ENCODE results near the gene PRMT7.

PRMT7 gene

DNA sequence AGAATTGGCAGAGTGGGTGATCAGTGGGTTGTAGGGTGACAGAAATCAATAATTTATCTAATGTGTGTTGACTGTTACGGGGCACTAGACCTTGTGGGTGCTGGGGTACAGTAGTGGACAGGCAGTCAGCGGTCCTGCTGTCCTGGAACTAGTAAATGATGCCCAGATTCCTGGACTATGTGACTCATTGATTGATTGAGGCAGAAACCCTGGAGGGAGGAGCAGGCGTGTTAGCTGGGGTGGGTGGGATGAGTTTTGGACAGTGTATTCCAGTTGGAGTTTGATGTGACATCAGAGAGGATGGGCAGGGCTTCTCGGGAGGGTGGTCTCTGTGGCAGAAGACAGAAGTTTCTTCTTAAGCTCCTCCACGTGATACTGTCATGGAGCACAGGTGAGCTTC lies 24.4 kb downstream of the PRMT7 start:
- no CpG with 5 or more reads among the region's 5 CpGs for WGBS (ENCODE audit: insufficient coverage, insufficient read length)
- no peaks in the 10 kb centered on the region for H3K9me3 ChIP-seq (ENCODE audit: control insufficient read depth, insufficient read depth, low read length)
- H3K27ac ChIP-seq (ENCODE audit: low read length) = no peak overlapping the region
- H3K4me3 ChIP-seq (ENCODE audit: low read length) = no peak overlapping the region
- no peak for DNase-seq (ENCODE audit: low read depth, low spot score)
- H3K27me3 ChIP-seq (ENCODE audit: control insufficient read depth, insufficient read depth, low read length) = no peaks in the 10 kb centered on the region
- peaks cover 22% of the 10 kb centered on the region for H3K36me3 ChIP-seq (ENCODE audit: control insufficient read depth, insufficient read depth, low read length)
- no peaks in the 10 kb centered on the region for H3K4me1 ChIP-seq (ENCODE audit: control insufficient read depth, insufficient read depth, low read length)

DNA sequence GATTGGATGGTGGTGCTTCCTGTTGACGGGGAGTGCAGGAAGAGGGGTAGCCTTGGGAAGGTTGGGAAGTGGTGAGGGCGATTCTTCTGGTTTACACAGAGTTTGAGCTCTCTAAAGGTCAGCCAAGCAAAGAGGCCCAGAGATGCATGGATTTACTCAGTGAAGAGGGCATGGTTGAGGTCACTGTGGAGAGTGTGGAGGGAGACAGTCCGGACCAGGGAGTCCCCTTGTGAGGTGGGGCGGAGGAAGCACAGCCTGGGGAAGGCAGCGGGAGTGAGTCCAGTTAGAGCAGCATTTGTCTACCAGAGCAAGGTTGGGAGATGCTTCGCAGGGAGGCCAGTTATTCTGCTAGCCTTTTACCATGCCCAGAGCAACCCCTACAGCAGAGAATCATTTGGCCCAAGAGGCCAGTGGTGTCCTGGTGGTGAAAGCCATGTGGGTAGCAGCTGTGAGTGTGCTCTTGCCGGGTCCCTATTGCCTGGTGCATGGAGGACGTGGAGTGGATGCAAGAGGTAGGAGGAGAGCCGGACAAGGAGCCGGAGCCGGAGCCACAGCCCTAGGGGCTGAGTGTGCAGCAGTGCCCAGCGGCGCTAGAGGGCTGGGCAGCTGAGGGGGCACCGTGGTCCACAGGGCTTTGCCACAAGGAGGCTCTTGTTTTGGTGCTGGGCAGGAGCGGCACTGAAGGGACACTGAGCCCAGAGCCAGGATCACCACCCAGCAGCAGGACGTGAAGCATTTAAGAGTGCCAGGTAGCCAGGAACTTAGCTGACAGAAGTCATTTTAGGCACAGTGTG lies 27.7 kb downstream of the PRMT7 start:
- H3K4me1 ChIP-seq (ENCODE audit: control insufficient read depth, insufficient read depth, low read length) = no peaks in the 10 kb centered on the region
- DNase-seq (ENCODE audit: low read depth, low spot score) = no peak
- H3K9me3 ChIP-seq (ENCODE audit: control insufficient read depth, insufficient read depth, low read length) = no peaks in the 10 kb centered on the region
- H3K27ac ChIP-seq (ENCODE audit: low read length) = no peak overlapping the region
- WGBS (ENCODE audit: insufficient coverage, insufficient read length) = no CpG with 5 or more reads among the region's 16 CpGs
- H3K4me3 ChIP-seq (ENCODE audit: low read length) = no peak overlapping the region
- H3K36me3 ChIP-seq (ENCODE audit: control insufficient read depth, insufficient read depth, low read length) = peaks cover 16% of the 10 kb centered on the region
- no peaks in the 10 kb centered on the region for H3K27me3 ChIP-seq (ENCODE audit: control insufficient read depth, insufficient read depth, low read length)

DNA sequence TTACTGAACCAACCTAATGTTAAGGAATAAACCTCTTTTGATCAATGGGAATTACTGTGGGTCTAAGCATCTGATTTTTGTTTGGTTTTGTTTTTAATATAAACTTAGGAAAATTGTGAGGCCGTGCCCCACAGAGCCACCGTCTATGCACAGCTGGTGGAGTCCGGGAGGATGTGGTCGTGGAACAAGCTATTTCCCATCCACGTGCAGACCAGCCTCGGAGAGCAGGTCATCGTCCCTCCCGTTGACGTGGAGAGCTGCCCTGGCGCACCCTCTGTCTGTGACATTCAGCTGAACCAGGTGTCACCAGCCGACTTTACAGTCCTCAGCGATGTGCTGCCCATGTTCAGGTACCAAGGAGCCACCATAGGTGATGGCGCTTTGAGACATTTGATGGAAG lies 28.4 kb downstream of the PRMT7 start:
- Histone ChIP-seq H3K9me3 (ENCODE audit: control insufficient read depth, insufficient read depth, low read length) (no peaks in the 10 kb centered on the region), H3K4me3 (ENCODE audit: low read length) (no peak overlapping the region), H3K36me3 (ENCODE audit: control insufficient read depth, insufficient read depth, low read length) (peaks cover 16% of the 10 kb centered on the region), H3K4me1 (ENCODE audit: control insufficient read depth, insufficient read depth, low read length) (no peaks in the 10 kb centered on the region), H3K27ac (ENCODE audit: low read length) (no peak overlapping the region), H3K27me3 (ENCODE audit: control insufficient read depth, insufficient read depth, low read length) (no peaks in the 10 kb centered on the region)
- no CpG with 5 or more reads among the region's 13 CpGs for WGBS (ENCODE audit: insufficient coverage, insufficient read length)
- DNase-seq (ENCODE audit: low read depth, low spot score) = no peak

DNA sequence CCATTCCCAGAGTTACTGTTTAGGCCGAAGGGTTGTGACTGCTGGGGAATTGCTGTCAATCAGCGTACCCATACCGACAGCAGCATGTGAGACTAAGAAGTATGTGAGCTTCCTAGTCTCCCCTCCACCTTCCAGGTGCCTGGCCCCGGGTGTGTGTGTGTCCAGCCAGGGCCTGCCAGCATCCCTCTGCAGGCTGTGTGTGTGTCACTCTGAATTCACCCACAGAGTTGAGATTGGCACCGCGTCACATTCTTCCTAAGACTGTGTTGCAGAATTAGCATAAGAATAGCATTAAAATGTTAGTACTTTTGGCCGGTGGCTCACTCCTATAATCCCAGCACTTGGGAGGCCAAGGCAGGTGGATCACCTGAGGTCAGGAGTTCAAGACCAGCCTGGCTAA lies 31.8 kb downstream of the PRMT7 start:
- H3K27ac ChIP-seq (ENCODE audit: low read length) = no peak overlapping the region
- no peaks in the 10 kb centered on the region for H3K27me3 ChIP-seq (ENCODE audit: control insufficient read depth, insufficient read depth, low read length)
- H3K9me3 ChIP-seq (ENCODE audit: control insufficient read depth, insufficient read depth, low read length) = no peaks in the 10 kb centered on the region
- no peak overlapping the region for H3K4me3 ChIP-seq (ENCODE audit: low read length)
- H3K36me3 ChIP-seq (ENCODE audit: control insufficient read depth, insufficient read depth, low read length) = peaks cover 22% of the 10 kb centered on the region
- WGBS (ENCODE audit: insufficient coverage, insufficient read length) = no CpG with 5 or more reads among the region's 7 CpGs
- no peak for DNase-seq (ENCODE audit: low read depth, low spot score)
- no peaks in the 10 kb centered on the region for H3K4me1 ChIP-seq (ENCODE audit: control insufficient read depth, insufficient read depth, low read length)

DNA sequence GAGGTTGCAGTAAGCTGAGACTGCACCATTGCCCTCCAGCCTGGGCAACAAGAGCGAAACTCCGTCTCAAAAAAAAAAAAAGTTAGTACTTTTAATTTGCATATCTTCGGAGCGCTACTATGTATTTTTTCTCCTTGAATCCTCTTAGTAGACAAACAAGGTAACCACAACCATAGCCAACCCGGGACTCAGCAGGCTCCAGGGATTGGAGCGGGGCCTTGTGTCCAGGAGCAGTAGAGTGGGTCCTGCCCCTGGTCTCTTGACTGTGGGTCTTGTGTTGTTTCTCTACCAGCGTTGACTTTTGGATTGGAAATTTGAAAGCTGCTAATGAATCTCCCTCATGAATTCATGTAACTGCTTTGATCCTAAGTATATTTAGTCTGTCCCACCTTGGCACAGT lies 32.3 kb downstream of the PRMT7 start:
- Histone ChIP-seq H3K36me3 (ENCODE audit: control insufficient read depth, insufficient read depth, low read length) (peaks cover 17% of the 10 kb centered on the region), H3K4me1 (ENCODE audit: control insufficient read depth, insufficient read depth, low read length) (no peaks in the 10 kb centered on the region), H3K27ac (ENCODE audit: low read length) (no peak overlapping the region), H3K4me3 (ENCODE audit: low read length) (no peak overlapping the region), H3K9me3 (ENCODE audit: control insufficient read depth, insufficient read depth, low read length) (no peaks in the 10 kb centered on the region), H3K27me3 (ENCODE audit: control insufficient read depth, insufficient read depth, low read length) (no peaks in the 10 kb centered on the region)
- DNase-seq (ENCODE audit: low read depth, low spot score) = no peak
- no CpG with 5 or more reads among the region's 7 CpGs for WGBS (ENCODE audit: insufficient coverage, insufficient read length)

DNA sequence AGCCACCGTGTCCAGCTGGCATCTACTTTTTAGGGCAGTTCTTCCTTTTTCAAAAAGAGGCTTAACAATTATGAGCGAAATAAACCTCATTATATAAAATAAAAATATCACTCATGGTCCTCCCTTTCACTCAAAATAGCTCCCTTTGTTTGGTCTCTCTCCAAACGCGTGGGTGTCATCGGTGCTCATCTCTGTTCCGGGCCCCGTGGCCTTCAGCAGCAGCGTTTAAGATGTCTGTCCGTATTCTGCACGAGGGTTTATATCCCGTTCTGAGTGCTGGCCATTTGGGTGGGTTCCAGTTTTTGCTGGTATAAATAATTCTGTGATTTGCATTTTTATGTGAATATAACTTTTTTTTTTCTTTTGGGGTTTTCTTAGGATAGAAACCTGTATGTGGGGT lies 33.4 kb downstream of the PRMT7 start:
- DNase-seq (ENCODE audit: low read depth, low spot score) = no peak
- H3K9me3 ChIP-seq (ENCODE audit: control insufficient read depth, insufficient read depth, low read length) = no peaks in the 10 kb centered on the region
- H3K27me3 ChIP-seq (ENCODE audit: control insufficient read depth, insufficient read depth, low read length) = no peaks in the 10 kb centered on the region
- H3K36me3 ChIP-seq (ENCODE audit: control insufficient read depth, insufficient read depth, low read length) = peaks cover 22% of the 10 kb centered on the region
- WGBS (ENCODE audit: insufficient coverage, insufficient read length) = 100% methylated on average over 1 of the region's 11 CpGs
- H3K27ac ChIP-seq (ENCODE audit: low read length) = no peak overlapping the region
- H3K4me1 ChIP-seq (ENCODE audit: control insufficient read depth, insufficient read depth, low read length) = no peaks in the 10 kb centered on the region
- no peak overlapping the region for H3K4me3 ChIP-seq (ENCODE audit: low read length)

DNA sequence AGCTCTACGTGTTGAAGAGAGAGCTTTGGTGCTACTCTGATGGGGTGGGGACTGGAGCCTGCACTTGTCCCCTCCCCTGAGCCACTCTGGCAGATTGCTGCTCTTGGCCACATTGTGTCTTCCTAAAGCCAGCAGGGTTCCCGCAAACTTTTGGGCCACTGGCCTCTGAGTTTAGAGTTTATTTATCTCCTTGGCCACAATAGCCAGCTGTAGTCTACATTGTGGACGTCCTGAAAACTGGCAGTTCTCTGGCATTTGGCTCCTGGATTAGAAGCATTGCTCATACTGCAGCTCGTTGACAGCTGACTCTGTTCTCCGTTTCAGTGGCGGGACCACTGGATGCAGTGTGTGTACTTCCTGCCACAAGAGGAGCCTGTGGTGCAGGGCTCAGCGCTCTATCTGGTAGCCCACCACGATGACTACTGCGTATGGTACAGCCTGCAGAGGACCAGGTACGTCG lies 34.6 kb downstream of the PRMT7 start:
- no peaks in the 10 kb centered on the region for H3K27me3 ChIP-seq (ENCODE audit: control insufficient read depth, insufficient read depth, low read length)
- no peak overlapping the region for H3K4me3 ChIP-seq (ENCODE audit: low read length)
- H3K4me1 ChIP-seq (ENCODE audit: control insufficient read depth, insufficient read depth, low read length) = no peaks in the 10 kb centered on the region
- H3K9me3 ChIP-seq (ENCODE audit: control insufficient read depth, insufficient read depth, low read length) = no peaks in the 10 kb centered on the region
- no CpG with 5 or more reads among the region's 11 CpGs for WGBS (ENCODE audit: insufficient coverage, insufficient read length)
- no peak for DNase-seq (ENCODE audit: low read depth, low spot score)
- no peak overlapping the region for H3K27ac ChIP-seq (ENCODE audit: low read length)
- H3K36me3 ChIP-seq (ENCODE audit: control insufficient read depth, insufficient read depth, low read length) = peaks cover 13% of the 10 kb centered on the region; the same call in 1 of the 2 replicates

DNA sequence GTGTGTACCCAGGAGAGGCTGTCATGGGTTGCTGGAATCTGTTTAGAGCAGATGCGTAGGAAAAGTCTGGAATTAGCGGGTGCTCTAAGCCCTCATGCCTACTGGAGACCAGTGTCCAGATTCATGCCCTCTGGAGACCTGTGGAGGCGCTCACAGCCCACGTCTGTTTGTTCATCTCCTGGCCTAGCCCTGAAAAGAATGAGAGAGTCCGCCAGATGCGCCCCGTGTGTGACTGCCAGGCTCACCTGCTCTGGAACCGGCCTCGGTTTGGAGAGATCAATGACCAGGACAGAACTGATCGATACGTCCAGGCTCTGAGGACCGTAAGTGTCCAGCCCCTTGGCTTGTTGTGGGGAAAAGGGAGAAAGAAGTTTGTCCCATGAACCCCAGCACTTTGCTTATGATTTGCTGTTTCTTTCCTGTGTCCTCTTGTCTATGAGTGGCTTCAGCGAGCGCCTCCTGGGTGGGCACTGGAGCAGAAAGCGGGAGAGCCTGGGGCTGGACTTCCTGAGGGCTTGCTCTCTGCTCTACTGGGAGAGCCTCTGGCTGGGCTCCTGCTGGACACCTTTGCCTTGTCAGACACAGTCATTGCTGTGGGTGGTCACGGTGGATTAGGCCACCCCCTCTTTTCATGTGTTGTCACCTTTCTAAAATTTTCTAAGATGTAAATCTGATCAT lies 35.3 kb downstream of the PRMT7 start:
- peaks cover 13% of the 10 kb centered on the region; the same call in 1 of the 2 replicates for H3K36me3 ChIP-seq (ENCODE audit: control insufficient read depth, insufficient read depth, low read length)

DNA sequence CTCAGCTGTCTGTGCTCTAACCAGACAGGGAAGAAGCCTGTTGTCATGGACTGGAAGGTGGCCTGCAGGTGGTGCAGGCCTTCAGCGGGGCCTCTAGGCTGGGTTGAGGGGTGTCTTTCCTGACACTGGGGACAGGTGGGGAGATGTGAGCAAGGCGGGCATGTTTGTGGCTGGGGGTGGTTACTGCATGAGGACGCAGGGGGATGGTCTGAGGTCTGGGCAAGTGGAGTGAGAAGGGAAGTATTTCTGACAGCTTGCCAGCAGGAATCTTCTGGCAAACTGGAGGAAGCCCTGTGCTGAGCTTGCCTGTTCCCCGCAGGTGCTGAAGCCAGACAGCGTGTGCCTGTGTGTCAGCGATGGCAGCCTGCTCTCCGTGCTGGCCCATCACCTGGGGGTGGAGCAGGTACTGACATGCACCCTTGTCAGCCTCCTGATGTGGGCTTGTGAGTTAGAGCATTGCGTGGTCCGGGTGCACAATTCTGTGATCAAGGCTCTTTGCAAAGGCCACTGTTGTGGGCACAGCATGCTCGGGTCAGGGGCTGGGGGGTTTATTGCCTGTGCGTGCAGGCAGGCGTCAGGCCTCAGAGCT lies 36.2 kb downstream of the PRMT7 start:
- H3K36me3 ChIP-seq (ENCODE audit: control insufficient read depth, insufficient read depth, low read length) = peaks cover 13% of the 10 kb centered on the region; the same call in 1 of the 2 replicates
- no peak overlapping the region for H3K27ac ChIP-seq (ENCODE audit: low read length)
- WGBS (ENCODE audit: insufficient coverage, insufficient read length) = no CpG with 5 or more reads among the region's 12 CpGs
- H3K4me3 ChIP-seq (ENCODE audit: low read length) = no peak overlapping the region
- H3K4me1 ChIP-seq (ENCODE audit: control insufficient read depth, insufficient read depth, low read length) = no peaks in the 10 kb centered on the region
- no peak for DNase-seq (ENCODE audit: low read depth, low spot score)
- H3K9me3 ChIP-seq (ENCODE audit: control insufficient read depth, insufficient read depth, low read length) = no peaks in the 10 kb centered on the region
- no peaks in the 10 kb centered on the region for H3K27me3 ChIP-seq (ENCODE audit: control insufficient read depth, insufficient read depth, low read length)

More for the DNA sequence above, 35.3 kb downstream of the PRMT7 start:
- Histone ChIP-seq H3K4me3 (ENCODE audit: low read length) (no peak overlapping the region), H3K27ac (ENCODE audit: low read length) (no peak overlapping the region), H3K9me3 (ENCODE audit: control insufficient read depth, insufficient read depth, low read length) (no peaks in the 10 kb centered on the region), H3K4me1 (ENCODE audit: control insufficient read depth, insufficient read depth, low read length) (no peaks in the 10 kb centered on the region), H3K27me3 (ENCODE audit: control insufficient read depth, insufficient read depth, low read length) (no peaks in the 10 kb centered on the region)
- DNase-seq (ENCODE audit: low read depth, low spot score) = no peak
- no CpG with 5 or more reads among the region's 16 CpGs for WGBS (ENCODE audit: insufficient coverage, insufficient read length)

DNA sequence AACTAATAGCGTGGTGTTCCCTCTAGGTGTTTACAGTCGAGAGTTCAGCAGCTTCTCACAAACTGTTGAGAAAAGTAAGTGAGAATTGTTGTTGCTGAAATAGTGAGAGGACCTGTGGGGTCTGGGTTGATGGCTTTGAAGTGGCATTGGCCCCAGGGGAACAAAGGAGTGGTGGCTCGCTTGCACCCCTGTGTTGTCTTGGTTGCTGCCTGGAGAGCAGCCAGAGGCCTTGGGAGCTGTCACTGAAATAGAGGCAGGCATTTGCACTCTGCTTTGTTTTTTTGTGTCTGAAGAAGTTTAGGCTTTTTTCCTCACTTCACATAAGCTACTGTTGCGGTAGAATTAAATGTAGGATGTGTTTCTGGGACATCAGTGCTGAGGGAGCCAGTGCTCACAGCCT lies 36.8 kb downstream of the PRMT7 start:
- peaks cover 13% of the 10 kb centered on the region; the same call in 1 of the 2 replicates for H3K36me3 ChIP-seq (ENCODE audit: control insufficient read depth, insufficient read depth, low read length)
- no peak for DNase-seq (ENCODE audit: low read depth, low spot score)
- WGBS (ENCODE audit: insufficient coverage, insufficient read length) = no CpG with 5 or more reads among the region's 4 CpGs
- H3K4me3 ChIP-seq (ENCODE audit: low read length) = no peak overlapping the region
- no peaks in the 10 kb centered on the region for H3K4me1 ChIP-seq (ENCODE audit: control insufficient read depth, insufficient read depth, low read length)
- no peaks in the 10 kb centered on the region for H3K27me3 ChIP-seq (ENCODE audit: control insufficient read depth, insufficient read depth, low read length)
- H3K9me3 ChIP-seq (ENCODE audit: control insufficient read depth, insufficient read depth, low read length) = no peaks in the 10 kb centered on the region
- H3K27ac ChIP-seq (ENCODE audit: low read length) = no peak overlapping the region

Data from iPS DF 6.9 (cell line).